Epidermal melanocyte (primary cell): ENCODE measurements around the gene PICK1.
"Not testable (repeated sequence)": the region's sequence is repeated elsewhere in the genome, so short reads cannot be mapped to it uniquely, and the experiment has no call there.

Source experiments
- DNase-seq: peaks from one replicate; pipeline ENCODE4 v3.0.0; 2011; ENCODE audit warnings: low spot score; ENCODE audit not compliant: insufficient read length

The PICK1 gene

GRCh38 chr22:38074181-38075104 is 17.2 kb downstream of the PICK1 start:
- no peak for DNase-seq

- DNase-seq = no peak
Measured at GRCh38 chr22:38075105-38075825, 18.1 kb downstream of the PICK1 start.

- DNase-seq = no peak
Measured at GRCh38 chr22:38075961-38076360, 18.8 kb downstream of the PICK1 start.

- DNase-seq = no peak
Measured at GRCh38 chr22:38077096-38077495, 19.9 kb downstream of the PICK1 start.

GRCh38 chr22:38077595-38077994 is 20.4 kb downstream of the PICK1 start:
- no peak for DNase-seq

GRCh38 chr22:38078046-38078840 is 21.0 kb downstream of the PICK1 start:
- DNase-seq = no peak

GRCh38 chr22:38079208-38079607 is 22.0 kb downstream of the PICK1 start:
- not testable (repeated sequence) for DNase-seq

GRCh38 chr22:38079804-38080203 is 22.6 kb downstream of the PICK1 start:
- DNase-seq = no peak

GRCh38 chr22:38080474-38080849 is 23.3 kb downstream of the PICK1 start:
- no peak for DNase-seq

GRCh38 chr22:38080850-38081635 is 23.8 kb downstream of the PICK1 start:
- no peak for DNase-seq

GRCh38 chr22:38081636-38081940 is 24.4 kb downstream of the PICK1 start:
- no peak for DNase-seq

GRCh38 chr22:38081941-38082828 is 25.0 kb downstream of the PICK1 start:
- no peak for DNase-seq

GRCh38 chr22:38082986-38083710 is 25.9 kb downstream of the PICK1 start:
- DNase-seq = no peak

GRCh38 chr22:38083931-38084631 is 26.9 kb downstream of the PICK1 start, which contains the start of gene SLC16A8:
Gene SLC16A8 (minus strand): TSS chr22:38084184. CDS start chr22:38082873, 1,311 bp downstream.
- DNase-seq = no peak

GRCh38 chr22:38085056-38085455 is 27.9 kb downstream of the PICK1 start:
- no peak for DNase-seq

GRCh38 chr22:38085501-38085900 is 28.3 kb downstream of the PICK1 start:
- DNase-seq = no peak

- no peak for DNase-seq
Measured at GRCh38 chr22:38086001-38086845, 29.0 kb downstream of the PICK1 start.

GRCh38 chr22:38086942-38087341 is 29.7 kb downstream of the PICK1 start:
- no peak for DNase-seq
